Measurements from ENCODE around the gene EXOC6. TPM values are rescaled to one million over a fixed set of nuclear protein-coding genes. Genes with fewer than 3 reads are reported as not detected.
A peak's percentile ranks its signal among the peaks of the same experiment; 100 is the strongest.

Gene EXOC6
- total RNA-seq, 2 experiments from 2014 or later, result 8.8 to 9.5 TPM

DNA sequence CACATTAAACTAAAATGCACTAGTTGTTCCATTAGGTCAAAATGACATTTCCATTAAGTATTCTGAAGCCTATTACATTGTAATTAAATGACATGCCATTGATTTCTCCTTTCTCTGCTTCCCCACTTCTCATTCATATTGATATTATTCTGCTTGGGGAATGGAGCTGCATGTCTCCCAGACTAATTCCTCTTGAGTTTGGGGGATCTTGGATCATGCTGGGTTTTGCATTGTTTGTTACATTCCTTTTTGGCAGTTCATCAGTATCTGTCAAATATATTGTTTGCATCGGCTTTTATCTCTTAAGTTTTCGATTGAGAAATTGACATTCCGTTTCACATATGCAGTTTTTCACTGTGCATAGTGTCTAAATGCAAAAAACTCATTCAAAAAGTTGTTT is 147.2 kb downstream of the EXOC6 start:
- TF ChIP-seq, protein P1, sequence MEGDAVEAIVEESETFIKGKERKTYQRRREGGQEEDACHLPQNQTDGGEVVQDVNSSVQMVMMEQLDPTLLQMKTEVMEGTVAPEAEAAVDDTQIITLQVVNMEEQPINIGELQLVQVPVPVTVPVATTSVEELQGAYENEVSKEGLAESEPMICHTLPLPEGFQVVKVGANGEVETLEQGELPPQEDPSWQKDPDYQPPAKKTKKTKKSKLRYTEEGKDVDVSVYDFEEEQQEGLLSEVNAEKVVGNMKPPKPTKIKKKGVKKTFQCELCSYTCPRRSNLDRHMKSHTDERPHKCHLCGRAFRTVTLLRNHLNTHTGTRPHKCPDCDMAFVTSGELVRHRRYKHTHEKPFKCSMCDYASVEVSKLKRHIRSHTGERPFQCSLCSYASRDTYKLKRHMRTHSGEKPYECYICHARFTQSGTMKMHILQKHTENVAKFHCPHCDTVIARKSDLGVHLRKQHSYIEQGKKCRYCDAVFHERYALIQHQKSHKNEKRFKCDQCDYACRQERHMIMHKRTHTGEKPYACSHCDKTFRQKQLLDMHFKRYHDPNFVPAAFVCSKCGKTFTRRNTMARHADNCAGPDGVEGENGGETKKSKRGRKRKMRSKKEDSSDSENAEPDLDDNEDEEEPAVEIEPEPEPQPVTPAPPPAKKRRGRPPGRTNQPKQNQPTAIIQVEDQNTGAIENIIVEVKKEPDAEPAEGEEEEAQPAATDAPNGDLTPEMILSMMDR (IDR thresholded peaks at IDR 0.05), result no peak
- H3K36me3 Mint-ChIP-seq (ENCODE audit: low read depth), result no peaks in the 10 kb centered on the region
- no peak overlapping the region for H3K4me3 Mint-ChIP-seq
- H3K9me3 Mint-ChIP-seq, result no peaks in the 10 kb centered on the region
- H3K4me1 Mint-ChIP-seq (ENCODE audit: low read depth), result peaks cover 23% of the 10 kb centered on the region
- ATAC-seq (no peak), DNase-seq (no peak)
- intact Hi-C loops (cut with micrococcal nuclease), result no loop called here
- CTCF ChIA-PET, result interaction anchor here (1.2 to 1.6 kb wide), 3 partner anchors 9 to 84 kb away, joined by 3 to 4 read pairs (median 4); no protein-coding TSS in a partner anchor
- POLR2A ChIA-PET, result no interaction called here
- H3K27ac Mint-ChIP-seq, result no peak overlapping the region
- H3K27me3 Mint-ChIP-seq, result no peaks in the 10 kb centered on the region

DNA sequence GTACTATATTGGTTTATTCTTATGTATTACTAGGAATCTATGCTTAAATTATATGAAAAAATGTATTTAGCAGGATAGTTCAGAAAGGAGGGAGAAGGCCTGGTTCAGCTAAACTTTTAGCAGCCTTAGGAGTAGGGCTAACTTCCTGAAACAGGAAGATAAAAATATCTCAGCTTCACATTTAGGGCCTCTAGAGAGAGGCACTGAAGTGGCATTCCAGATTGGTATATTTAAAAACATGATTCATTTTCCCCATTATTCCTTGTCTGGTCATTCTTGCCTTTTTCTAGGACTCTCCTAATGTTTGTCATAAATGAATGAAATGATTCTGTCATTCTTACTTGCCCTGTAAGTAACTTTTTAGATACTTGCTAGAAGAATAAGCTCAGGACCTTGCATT is 149.3 kb downstream of the EXOC6 start:
- TF ChIP-seq, protein P1 (IDR thresholded peaks at IDR 0.05), result no peak
- DNase-seq (no peak), ATAC-seq (no peak)
- no peak overlapping the region for H3K27ac Mint-ChIP-seq
- no peak overlapping the region for H3K4me3 Mint-ChIP-seq
- intact Hi-C loops (cut with micrococcal nuclease), result no loop called here
- no peaks in the 10 kb centered on the region for H3K9me3 Mint-ChIP-seq
- H3K36me3 Mint-ChIP-seq (ENCODE audit: low read depth), result no peaks in the 10 kb centered on the region
- H3K4me1 Mint-ChIP-seq (ENCODE audit: low read depth), result peaks cover 12% of the 10 kb centered on the region
- ChIA-PET CTCF (interaction anchor here (1.2 to 1.5 kb wide), 3 partner anchors 13 to 84 kb away, joined by 3 to 6 read pairs (median 5); no protein-coding TSS in a partner anchor), POLR2A (interaction anchor here (0.6 kb wide), 1 partner anchor 14 kb away, joined by 3 read pairs; no protein-coding TSS in a partner anchor)
- no peaks in the 10 kb centered on the region for H3K27me3 Mint-ChIP-seq

DNA sequence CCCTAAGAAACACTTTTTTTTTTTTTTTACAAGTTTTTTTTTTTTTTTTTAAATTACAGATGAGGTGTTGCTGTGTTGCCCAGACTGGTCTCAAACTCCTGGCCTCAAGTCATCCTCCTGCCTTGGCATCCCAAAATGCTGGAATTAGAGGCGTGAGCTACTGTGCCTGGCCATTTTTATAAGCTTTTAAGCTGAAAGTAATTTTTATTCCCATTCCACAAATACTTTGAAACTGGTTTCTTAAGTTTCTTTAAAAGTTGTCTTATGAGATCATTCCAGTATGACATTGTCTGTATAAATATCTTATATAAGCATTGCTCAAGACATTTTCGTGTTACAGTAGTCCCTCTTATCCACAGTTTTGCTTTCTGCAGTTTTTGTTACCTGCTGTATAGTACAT is 150.9 kb downstream of the EXOC6 start:
- DNase-seq (no peak), ATAC-seq (no peak)
- no peak overlapping the region for H3K4me3 Mint-ChIP-seq
- H3K36me3 Mint-ChIP-seq (ENCODE audit: low read depth), result no peaks in the 10 kb centered on the region
- no peaks in the 10 kb centered on the region for H3K27me3 Mint-ChIP-seq
- TF ChIP-seq, protein P1 (IDR thresholded peaks at IDR 0.05), result no peak
- no peaks in the 10 kb centered on the region for H3K9me3 Mint-ChIP-seq
- H3K27ac Mint-ChIP-seq, result no peak overlapping the region
- POLR2A ChIA-PET, result no interaction called here
- H3K4me1 Mint-ChIP-seq (ENCODE audit: low read depth), result peaks cover 2% of the 10 kb centered on the region
- intact Hi-C loops (cut with micrococcal nuclease), result no loop called here
- CTCF ChIA-PET, result interaction anchor here (0.7 to 1.6 kb wide), 3 partner anchors 14 to 85 kb away, joined by 3 to 8 read pairs (median 3); no protein-coding TSS in a partner anchor

DNA sequence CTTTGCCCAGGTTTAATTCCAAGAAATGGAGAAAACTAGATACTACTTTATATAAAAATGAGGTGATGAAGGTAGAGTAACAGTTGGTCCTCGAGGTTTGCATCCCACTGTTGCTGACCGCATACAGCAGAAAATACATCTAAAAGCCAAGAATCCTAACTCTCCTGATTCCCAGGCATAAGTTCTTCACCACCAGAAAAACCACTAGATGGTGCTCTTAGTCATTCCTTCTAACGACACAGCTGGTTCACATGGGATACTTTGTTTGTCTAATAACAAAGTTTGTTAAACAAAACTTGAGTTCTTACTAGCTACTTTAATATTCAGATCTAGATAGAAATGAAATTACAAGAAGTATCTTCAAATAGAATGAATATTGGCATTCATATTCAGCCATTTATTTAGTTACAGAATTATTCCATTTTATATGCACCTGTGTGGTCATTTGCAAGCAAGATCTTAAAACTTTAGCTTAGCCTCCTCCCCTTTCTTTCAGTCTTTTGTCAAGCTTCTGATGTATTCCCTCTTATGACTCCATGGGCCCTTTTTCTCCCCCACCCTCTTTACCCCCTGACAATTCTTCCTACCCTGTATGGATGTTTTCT is 158.2 kb downstream of the EXOC6 start:
- TF ChIP-seq, protein P1 (IDR thresholded peaks at IDR 0.05), result peak; percentile 22
- ATAC-seq, result no peak
- no peak for DNase-seq
- Mint-ChIP-seq H3K4me3 (no peak overlapping the region), H3K27me3 (no peaks in the 10 kb centered on the region), H3K4me1 (ENCODE audit: low read depth) (no peaks in the 10 kb centered on the region), H3K36me3 (ENCODE audit: low read depth) (no peaks in the 10 kb centered on the region), H3K9me3 (no peaks in the 10 kb centered on the region), H3K27ac (no peak overlapping the region)
- intact Hi-C loops (cut with micrococcal nuclease), result no loop called here
- POLR2A ChIA-PET, result interaction anchor here (1.3 kb wide), 1 partner anchor 10 kb away, joined by 4 read pairs; no protein-coding TSS in a partner anchor
- CTCF ChIA-PET, result interaction anchor here (0.8 to 3.1 kb wide), 6 partner anchors 14 to 351 kb away, joined by 3 to 7 read pairs (median 4); partner anchors contain the start of gene CYP26A1

DNA sequence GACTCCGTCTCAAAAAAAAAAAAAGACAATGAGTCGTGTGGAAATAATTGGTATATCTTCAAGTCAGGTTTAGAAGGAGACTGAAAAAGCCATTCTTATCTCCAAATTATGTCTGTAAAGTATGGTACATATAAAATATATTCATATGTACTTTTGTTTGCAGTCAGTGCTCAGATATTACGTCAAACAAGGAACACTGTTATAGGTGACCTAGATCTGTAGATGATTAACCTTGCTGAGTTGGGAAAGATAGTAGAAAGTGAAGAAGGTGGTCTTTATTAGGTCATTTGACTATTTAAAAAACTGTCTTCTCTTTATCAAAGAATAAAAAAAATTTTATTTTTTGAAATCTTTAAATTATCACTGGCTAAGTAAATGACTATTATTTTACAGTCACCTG is 167.4 kb downstream of the EXOC6 start:
- Mint-ChIP-seq H3K4me3 (no peak overlapping the region), H3K27me3 (no peaks in the 10 kb centered on the region), H3K9me3 (no peaks in the 10 kb centered on the region), H3K27ac (no peak overlapping the region), H3K36me3 (ENCODE audit: low read depth) (peaks cover 2% of the 10 kb centered on the region), H3K4me1 (ENCODE audit: low read depth) (no peaks in the 10 kb centered on the region)
- ChIA-PET POLR2A (no interaction called here), CTCF (no interaction called here)
- no peak for ATAC-seq
- DNase-seq, result no peak
- intact Hi-C loops (cut with micrococcal nuclease), result no loop called here
- TF ChIP-seq, protein P1 (IDR thresholded peaks at IDR 0.05), result no peak
